HepG2 (cell line): Measurements from ENCODE around the gene PRDX5. TPM values are rescaled to one million over a fixed set of nuclear protein-coding genes. Genes with fewer than 3 reads are reported as not detected.
A peak's percentile ranks its signal among the peaks of the same experiment; 100 is the strongest.

Experiments
- CBX1 ChIP-seq: IDR thresholded peaks from one replicate; pipeline ENCODE4 v1.6.1; 2016; ENCODE audit warnings: antibody characterized with exemption, low read depth
- CEBPG ChIP-seq: IDR thresholded peaks from 2 replicates; pipeline ENCODE4 v1.6.1; 2016
- CHCHD3 ChIP-seq: sonication (generic); formaldehyde crosslinking; IDR thresholded peaks from 2 replicates; pipeline ENCODE4 v1.8.0; 2022; ENCODE audit warnings: mild to moderate bottlenecking, missing genetic modification reagents, moderate library complexity
- EZH2 ChIP-seq: conservative IDR thresholded peaks from 2 replicates; pipeline ENCODE4 v1.6.1; 2012; ENCODE audit warnings: mild to moderate bottlenecking, low read depth, low read length, moderate library complexity
- HES4 ChIP-seq: sonication (generic); formaldehyde crosslinking; IDR thresholded peaks from 2 replicates; pipeline ENCODE4 v1.9.0; 2021; ENCODE audit warnings: mild to moderate bottlenecking, missing genetic modification reagents, borderline replicate concordance
- HMGXB4 ChIP-seq, 2 experiments: sonication (generic) in 1 of 2; formaldehyde crosslinking in 1 of 2; IDR thresholded peaks; 2 replicates each; pipeline versions ENCODE4 v1.4.0 to v1.6.1; 2018 to 2020; ENCODE audit warnings: missing genetic modification reagents in 2 of 2, borderline replicate concordance in 1 of 2, low read depth in 1 of 2, mild to moderate bottlenecking in 1 of 2, missing biosample characterization in 1 of 2
- HNRNPLL ChIP-seq: fragments of 200-400 bp; formaldehyde crosslinking; IDR thresholded peaks from 2 replicates; pipeline ENCODE4 v1.6.1; 2017; ENCODE audit warnings: mild to moderate bottlenecking, low read depth, low read length; ENCODE audit not compliant: poor library complexity, severe bottlenecking
- HOXA7 ChIP-seq: sonication (generic); formaldehyde crosslinking; IDR thresholded peaks from 2 replicates; pipeline ENCODE4 v1.8.1; 2022; ENCODE audit warnings: mild to moderate bottlenecking, missing genetic modification reagents, moderate library complexity
- MBD4 ChIP-seq: IDR thresholded peaks from 2 replicates; pipeline ENCODE4 v1.6.1; 2012; ENCODE audit warnings: low read length, inconsistent platforms, borderline replicate concordance
- MTA3 ChIP-seq: sonication (generic); formaldehyde crosslinking; IDR thresholded peaks from 2 replicates; pipeline ENCODE4 v1.4.0; 2020; ENCODE audit warnings: missing genetic modification reagents
- SMYD3 ChIP-seq: sonication (generic); formaldehyde crosslinking; IDR thresholded peaks from 2 replicates; pipeline ENCODE4 v1.8.1; 2023; ENCODE audit warnings: mild to moderate bottlenecking, missing genetic modification reagents
- SPEN ChIP-seq: sonication (generic); formaldehyde crosslinking; IDR thresholded peaks from 2 replicates; pipeline ENCODE4 v1.5.1; 2020; ENCODE audit warnings: low read depth, mild to moderate bottlenecking, missing genetic modification reagents
- TBX2 ChIP-seq: sonication (generic); formaldehyde crosslinking; IDR thresholded peaks from 2 replicates; pipeline ENCODE4 v1.5.0; 2020; ENCODE audit warnings: missing genetic modification reagents, mild to moderate bottlenecking, borderline replicate concordance
- ZFP90 ChIP-seq: sonication (generic); formaldehyde crosslinking; IDR thresholded peaks from 2 replicates; pipeline ENCODE4 v1.8.0; 2022; ENCODE audit warnings: missing genetic modification reagents, mild to moderate bottlenecking, inconsistent platforms, borderline replicate concordance
- ZNF510 ChIP-seq: sonication (generic); formaldehyde crosslinking; IDR thresholded peaks from 2 replicates; pipeline ENCODE4 v1.4.0; 2020; ENCODE audit warnings: low read depth, mild to moderate bottlenecking, missing genetic modification reagents
- ZNF598 ChIP-seq: sonication (generic); formaldehyde crosslinking; IDR thresholded peaks from 2 replicates; pipeline ENCODE4 v1.5.1; 2020; ENCODE audit warnings: mild to moderate bottlenecking, missing genetic modification reagents, borderline replicate concordance
- ZNF878 ChIP-seq: sonication (generic); formaldehyde crosslinking; IDR thresholded peaks from 2 replicates; pipeline ENCODE4 v1.8.1; 2023; ENCODE audit warnings: mild to moderate bottlenecking, missing genetic modification reagents, moderate library complexity
- ZSCAN20 ChIP-seq: sonication (generic); formaldehyde crosslinking; IDR thresholded peaks from 2 replicates; pipeline ENCODE4 v1.4.0; 2020; ENCODE audit warnings: missing genetic modification reagents, mild to moderate bottlenecking, borderline replicate concordance
- ZUFSP ChIP-seq: sonication (generic); formaldehyde crosslinking; IDR thresholded peaks from 2 replicates; pipeline ENCODE4 v1.9.0; 2021; ENCODE audit warnings: missing genetic modification reagents, mild to moderate bottlenecking, borderline replicate concordance
- polyA plus RNA-seq, 8 experiments: library from polyadenylated mRNA; depleted of rRNA in 3 of 8; stranded (reverse) in 7 of 8; unstranded in 1 of 8; fragments of >200 nt; fragmentation: Illumina TruSeq in 4 of 8; extraction: Trizol in 4 of 8; gene quantifications; 2 replicates each; pipeline versions ENCODE4 v1.2.1 to v1.2.3, GENCODE V29; 2011 to 2016; ENCODE audit warnings: low read depth in 4 of 8, missing spikeins in 1 of 8, mixed read lengths in 1 of 8; ENCODE audit not compliant: insufficient read depth in 1 of 8
- total RNA-seq, 5 experiments: library from RNA; depleted of rRNA; stranded (reverse); fragments of >200 nt; fragmentation: Illumina TruSeq; extraction: Trizol; gene quantifications; 2 replicates each; pipeline ENCODE4 v1.2.3, GENCODE V29; 2016; ENCODE audit warnings: low read depth in 1 of 5
- TF ChIP-seq, protein P1 (sequence below): sonication (generic); formaldehyde crosslinking; IDR thresholded peaks from 2 replicates; pipeline ENCODE4 v1.4.0; 2020; ENCODE audit warnings: mild to moderate bottlenecking, missing genetic modification reagents
- TF ChIP-seq, protein P2 (sequence below): sonication (generic); formaldehyde crosslinking; IDR thresholded peaks from 2 replicates; pipeline ENCODE4 v1.4.0; 2020; ENCODE audit warnings: missing genetic modification reagents

PRDX5 gene
- total and polyA plus RNA-seq, 2 of the 13 experiments (the other 11 are each of a cell fraction or from before 2014, with no cell fraction given) = 215 to 311 TPM

DNA sequence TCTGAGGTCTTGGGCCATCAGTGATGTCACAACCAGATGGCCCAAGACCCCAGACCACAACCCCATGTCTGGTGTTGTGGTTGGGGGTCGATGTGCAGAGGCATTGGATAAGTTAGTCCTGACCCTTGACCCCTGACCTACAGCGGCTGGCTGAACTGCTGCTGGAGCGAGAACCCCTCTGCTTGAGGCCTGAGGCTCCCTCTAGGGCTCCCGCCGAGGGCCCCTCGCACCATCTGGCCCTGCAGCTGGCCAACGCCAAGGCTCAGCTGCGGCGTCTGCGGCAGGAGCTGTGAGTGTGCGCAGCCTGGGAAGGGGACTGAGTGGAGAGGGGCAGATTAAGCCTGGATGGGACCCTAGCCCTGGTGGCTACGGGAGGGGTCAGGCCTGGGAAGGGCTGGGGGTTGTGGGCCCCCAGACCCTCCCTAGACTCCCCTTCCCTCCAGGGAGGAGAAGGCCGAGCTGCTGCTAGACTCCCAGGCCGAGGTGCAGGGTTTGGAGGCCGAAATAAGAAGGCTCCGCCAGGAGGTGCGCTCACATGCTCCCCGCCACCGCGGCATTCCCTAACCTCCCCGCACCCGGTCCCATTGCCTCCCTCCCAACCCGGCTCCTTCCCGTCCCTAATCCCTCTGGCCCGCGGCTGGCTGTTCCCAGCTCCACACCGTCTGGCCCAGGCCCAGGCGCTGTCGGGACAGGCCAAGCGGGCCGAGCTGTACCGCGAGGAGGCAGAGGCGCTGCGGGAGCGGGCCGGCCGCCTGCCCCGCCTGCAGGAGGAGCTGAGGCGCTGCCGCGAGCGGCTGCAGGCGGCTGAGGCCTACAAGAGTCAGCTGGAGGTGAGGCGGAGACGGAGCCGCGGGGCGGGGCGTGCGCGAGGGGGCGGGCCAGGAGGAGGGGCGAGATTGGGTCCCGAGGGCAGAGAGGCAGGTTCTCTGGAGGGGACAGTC lies 24.2 kb downstream of the PRDX5 start (continued):
- TF ChIP-seq ZSCAN20 (CRISPR knock-in tag) = no peak
- no peak for TF ChIP-seq SMYD3
- TF ChIP-seq SPEN (CRISPR knock-in tag) = peak; percentile 62; the same call in 1 of the 2 replicates
- no peak for TF ChIP-seq EZH2
- no peak for TF ChIP-seq CEBPG (CRISPR knock-in tag)
- TF ChIP-seq ZFP90 (CRISPR knock-in tag) = no peak
- no peak for TF ChIP-seq MTA3
- TF ChIP-seq TBX2 = 0 out of 2 replicates have a peak, but pooled peaks have one; percentile 32
- no peak for TF ChIP-seq ZNF598 (CRISPR knock-in tag)
- peak; percentile 60 for TF ChIP-seq HNRNPLL
- TF ChIP-seq, protein P1, sequence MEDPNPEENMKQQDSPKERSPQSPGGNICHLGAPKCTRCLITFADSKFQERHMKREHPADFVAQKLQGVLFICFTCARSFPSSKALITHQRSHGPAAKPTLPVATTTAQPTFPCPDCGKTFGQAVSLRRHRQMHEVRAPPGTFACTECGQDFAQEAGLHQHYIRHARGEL = no peak
- no peak for TF ChIP-seq MBD4
- TF ChIP-seq, protein P2, sequence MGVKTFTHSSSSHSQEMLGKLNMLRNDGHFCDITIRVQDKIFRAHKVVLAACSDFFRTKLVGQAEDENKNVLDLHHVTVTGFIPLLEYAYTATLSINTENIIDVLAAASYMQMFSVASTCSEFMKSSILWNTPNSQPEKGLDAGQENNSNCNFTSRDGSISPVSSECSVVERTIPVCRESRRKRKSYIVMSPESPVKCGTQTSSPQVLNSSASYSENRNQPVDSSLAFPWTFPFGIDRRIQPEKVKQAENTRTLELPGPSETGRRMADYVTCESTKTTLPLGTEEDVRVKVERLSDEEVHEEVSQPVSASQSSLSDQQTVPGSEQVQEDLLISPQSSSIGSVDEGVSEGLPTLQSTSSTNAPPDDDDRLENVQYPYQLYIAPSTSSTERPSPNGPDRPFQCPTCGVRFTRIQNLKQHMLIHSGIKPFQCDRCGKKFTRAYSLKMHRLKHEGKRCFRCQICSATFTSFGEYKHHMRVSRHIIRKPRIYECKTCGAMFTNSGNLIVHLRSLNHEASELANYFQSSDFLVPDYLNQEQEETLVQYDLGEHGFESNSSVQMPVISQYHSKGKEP = no peak
- TF ChIP-seq ZUFSP (CRISPR knock-in tag) = no peak
- TF ChIP-seq CBX1 = no peak
- TF ChIP-seq ZNF878 (CRISPR knock-in tag) = no peak
- no peak for TF ChIP-seq ZNF510 (CRISPR knock-in tag)
- TF ChIP-seq HES4 = no peak
- TF ChIP-seq HMGXB4 (CRISPR knock-in tag; IDR thresholded peaks at IDR 0.05; ENCODE audit: borderline replicate concordance in 1 of 2, low read depth in 1 of 2) = peak; percentile 42 to 43; a peak in 3 of 4 replicates
- no peak for TF ChIP-seq CHCHD3 (CRISPR knock-in tag)
- no peak for TF ChIP-seq HOXA7
